GM19240 (cell line): ENCODE data around the gene ARHGAP25.

ENCODE experiments used
- DNase-seq: peaks from one replicate; pipeline ENCODE4 v3.0.0; 2011; ENCODE audit warnings: low spot score; ENCODE audit not compliant: insufficient read length

Gene ARHGAP25

GRCh38 chr2:68719912-68720311, 14.7 kb upstream of the ARHGAP25 start:
- no peak for DNase-seq

GRCh38 chr2:68720665-68721064, 13.9 kb upstream of the ARHGAP25 start:
- DNase-seq = no peak

GRCh38 chr2:68721482-68722101, 13.0 kb upstream of the ARHGAP25 start:
- no peak for DNase-seq

GRCh38 chr2:68722712-68723111, 11.9 kb upstream of the ARHGAP25 start:
- DNase-seq = no peak

GRCh38 chr2:68723181-68723580, 11.4 kb upstream of the ARHGAP25 start:
- DNase-seq = no peak

GRCh38 chr2:68726100-68726499, 8.5 kb upstream of the ARHGAP25 start:
- no peak for DNase-seq

- DNase-seq = peak; percentile 39
These were observed 7.8 kb upstream of the ARHGAP25 start for GRCh38 chr2:68726608-68727367.

GRCh38 chr2:68727683-68728375, 6.8 kb upstream of the ARHGAP25 start:
- DNase-seq = no peak

- DNase-seq = no peak
These were observed 3.8 kb upstream of the ARHGAP25 start for GRCh38 chr2:68730828-68731227.

GRCh38 chr2:68732036-68732932, 2.3 kb upstream of the ARHGAP25 start:
- no peak for DNase-seq

- DNase-seq = no peak
These were observed 1.2 kb upstream of the ARHGAP25 start for GRCh38 chr2:68733365-68733764.

GRCh38 chr2:68734176-68734575, 435 bp upstream of the ARHGAP25 start:
- no peak for DNase-seq

- no peak for DNase-seq
These were observed 1.5 kb downstream of the ARHGAP25 start for GRCh38 chr2:68736086-68736485.

- DNase-seq = no peak
These were observed 3.1 kb downstream of the ARHGAP25 start for GRCh38 chr2:68737711-68738110.

GRCh38 chr2:68738906-68739594, 4.4 kb downstream of the ARHGAP25 start:
- DNase-seq = no peak

GRCh38 chr2:68739595-68740399, 5.2 kb downstream of the ARHGAP25 start:
- DNase-seq = no peak

- no peak for DNase-seq
These were observed 5.8 kb downstream of the ARHGAP25 start for GRCh38 chr2:68740400-68740914.

GRCh38 chr2:68741238-68741637, 6.6 kb downstream of the ARHGAP25 start:
- DNase-seq = no peak

GRCh38 chr2:68741805-68742306, 7.2 kb downstream of the ARHGAP25 start:
- no peak for DNase-seq
